ENCODE results near the gene NID1.
A peak's percentile ranks its signal among the peaks of the same experiment; 100 is the strongest.
"Not testable (repeated sequence)": the region's sequence is repeated elsewhere in the genome, so short reads cannot be mapped to it uniquely, and the experiment has no call there.

Gene NID1

GRCh38 chr1:235992868-235993267 is 72.0 kb downstream of the NID1 start:
- DNase-seq, result no peak

DNA sequence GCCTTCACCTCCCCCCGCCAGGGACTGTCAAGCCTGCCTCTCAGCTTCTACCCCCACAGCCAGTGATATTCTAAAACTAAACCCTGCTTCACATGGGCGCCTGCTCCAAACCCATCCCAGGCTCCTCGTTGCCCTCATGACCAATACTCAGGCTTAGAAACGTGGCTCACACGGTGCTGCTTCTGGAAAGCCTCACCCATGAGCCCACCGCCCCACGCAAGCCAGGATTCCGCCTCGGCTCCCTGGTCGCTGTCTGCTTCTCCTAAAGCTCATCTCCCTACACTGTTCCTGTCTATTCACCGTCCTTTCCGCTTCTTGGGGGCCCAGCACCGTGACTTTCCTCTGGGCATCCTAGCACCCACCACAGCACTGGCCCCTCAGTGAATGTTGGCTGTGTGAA is 72.5 kb downstream of the NID1 start:
- DNase-seq, result no peak

- DNase-seq, result no peak
These were observed 74.5 kb downstream of the NID1 start for GRCh38 chr1:235990330-235990795.

DNA sequence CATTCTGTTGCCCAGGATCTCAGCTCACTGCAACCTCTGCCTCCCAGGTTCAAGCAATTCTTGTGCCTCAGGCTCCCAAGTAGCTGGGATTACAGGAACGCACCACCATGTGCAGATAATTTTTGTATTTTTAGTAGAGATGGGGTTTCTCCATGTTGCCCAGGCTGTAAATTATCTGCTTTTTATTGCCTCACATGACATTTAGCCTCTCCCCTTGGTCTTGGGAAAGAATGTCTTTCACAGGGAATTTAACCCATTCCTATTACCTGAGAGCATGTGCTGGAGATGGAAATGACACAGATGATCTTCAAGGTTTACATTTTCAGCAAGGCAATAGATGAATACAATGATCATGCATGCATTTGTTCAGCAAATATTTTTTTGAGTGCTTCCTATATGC is 75.8 kb downstream of the NID1 start:
- no peak for DNase-seq

DNA sequence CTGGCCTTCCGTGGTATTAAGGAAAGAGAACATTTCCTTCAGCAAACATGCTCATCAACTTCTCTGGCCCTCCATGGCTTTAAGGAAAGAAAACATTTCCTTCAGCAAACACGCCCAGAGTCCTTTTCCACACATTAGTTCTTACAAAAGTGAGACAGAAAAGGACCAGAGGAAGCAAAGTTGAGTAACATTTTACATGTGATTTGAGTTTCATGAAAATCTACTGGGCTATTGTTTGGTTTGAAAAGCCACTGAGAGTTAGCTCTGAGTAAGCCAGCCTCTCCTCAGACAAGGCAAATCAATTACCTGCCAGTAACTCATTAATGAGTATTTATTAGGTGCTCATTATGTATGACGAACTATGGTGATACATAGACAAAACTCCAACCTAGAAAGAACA is 78.0 kb downstream of the NID1 start:
- no peak for DNase-seq

GRCh38 chr1:235984041-235984825 is 80.7 kb downstream of the NID1 start:
- DNase-seq, result no peak

- DNase-seq, result no peak
These were observed 83.9 kb downstream of the NID1 start for GRCh38 chr1:235980976-235981375.

DNA sequence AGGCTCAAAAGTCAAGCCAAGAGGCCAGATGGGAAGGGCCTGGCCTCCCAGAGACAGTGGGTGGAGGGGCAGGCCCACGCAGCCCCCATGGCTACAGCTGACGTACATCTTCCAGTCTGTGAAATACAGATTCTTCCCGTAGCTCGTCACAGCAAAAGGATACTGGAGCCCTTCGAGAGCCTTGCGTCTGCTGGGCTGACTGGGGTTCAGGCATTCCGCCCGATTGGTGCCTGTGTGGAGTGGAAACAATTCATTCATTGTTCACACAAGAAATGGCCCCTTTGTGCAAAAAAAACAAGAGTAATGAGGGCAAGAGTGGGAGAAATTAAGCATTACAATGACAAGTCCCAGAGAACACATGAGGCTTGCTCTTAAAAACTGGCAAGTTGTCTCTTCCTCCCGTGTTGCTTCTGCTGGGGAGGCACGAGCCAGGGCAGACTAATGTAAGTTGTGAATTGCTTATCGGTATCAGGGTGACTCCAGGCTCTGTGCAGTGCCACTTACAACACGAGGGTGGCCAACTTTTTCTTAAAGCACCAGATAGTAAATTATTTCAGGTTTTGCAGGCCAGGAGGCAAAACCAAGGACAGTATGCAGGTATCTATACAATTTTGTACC is 85.1 kb downstream of the NID1 start:
- no peak for DNase-seq

DNA sequence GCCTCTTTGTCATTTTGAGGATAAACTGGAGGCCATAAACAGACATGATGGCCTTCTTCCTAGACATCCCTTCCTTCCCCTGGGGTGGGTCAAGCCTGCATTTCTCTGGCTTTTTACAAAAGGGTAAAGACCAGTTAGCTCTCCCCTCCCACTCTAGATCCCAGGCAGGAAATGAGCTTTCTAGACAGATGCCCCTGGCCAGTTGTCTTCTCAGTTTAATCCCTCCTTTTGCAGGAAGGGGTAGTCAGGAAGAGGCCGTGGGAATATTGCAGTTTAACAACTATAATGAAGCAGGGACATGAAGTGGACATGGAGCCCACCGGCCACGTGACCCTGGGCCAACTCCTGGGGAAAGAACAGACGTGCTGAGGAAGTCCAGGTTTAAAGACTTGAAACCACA is 85.7 kb downstream of the NID1 start:
- no peak for DNase-seq

GRCh38 chr1:235976490-235976889 is 88.4 kb downstream of the NID1 start:
- DNase-seq, result no peak

DNA sequence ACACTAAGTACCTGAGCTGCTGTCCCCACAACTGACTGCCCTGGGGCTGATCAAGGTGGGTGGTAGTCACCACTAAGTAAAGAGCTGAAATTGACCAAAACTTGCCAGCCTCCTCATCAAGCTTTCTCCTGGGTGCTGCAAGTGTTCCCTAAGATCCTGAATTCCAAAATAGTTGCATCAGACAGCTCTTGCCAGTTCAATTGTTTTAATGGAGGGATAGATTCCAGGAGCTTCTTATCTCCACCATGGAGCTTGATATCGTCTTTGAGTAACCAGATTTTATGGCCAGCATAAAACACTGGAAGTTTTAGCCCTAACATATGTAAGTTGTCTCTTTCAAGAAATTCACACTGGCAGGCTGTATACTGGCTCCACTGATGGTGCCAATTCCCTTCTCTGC is 90.3 kb downstream of the NID1 start:
- no peak for DNase-seq

DNA sequence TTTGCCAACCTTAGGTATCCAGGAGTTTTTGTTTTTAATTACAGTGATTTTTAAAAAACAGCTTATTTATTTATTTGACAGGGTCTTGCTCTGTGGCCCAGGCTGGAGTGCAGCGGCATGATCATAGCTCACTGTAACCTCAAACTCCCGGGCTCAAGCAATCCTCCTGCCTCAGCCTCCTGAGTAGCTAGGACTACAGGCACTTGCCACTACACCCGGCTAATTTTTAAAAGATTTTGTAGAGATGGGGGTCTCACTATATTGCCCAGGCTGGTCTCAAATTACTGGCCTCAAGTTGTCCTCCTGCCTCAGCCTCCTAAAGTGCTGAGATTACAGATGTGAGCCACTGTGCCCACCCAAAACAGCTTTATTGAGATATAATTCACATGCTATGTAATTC is 92.2 kb downstream of the NID1 start:
- not testable (repeated sequence) for DNase-seq

DNA sequence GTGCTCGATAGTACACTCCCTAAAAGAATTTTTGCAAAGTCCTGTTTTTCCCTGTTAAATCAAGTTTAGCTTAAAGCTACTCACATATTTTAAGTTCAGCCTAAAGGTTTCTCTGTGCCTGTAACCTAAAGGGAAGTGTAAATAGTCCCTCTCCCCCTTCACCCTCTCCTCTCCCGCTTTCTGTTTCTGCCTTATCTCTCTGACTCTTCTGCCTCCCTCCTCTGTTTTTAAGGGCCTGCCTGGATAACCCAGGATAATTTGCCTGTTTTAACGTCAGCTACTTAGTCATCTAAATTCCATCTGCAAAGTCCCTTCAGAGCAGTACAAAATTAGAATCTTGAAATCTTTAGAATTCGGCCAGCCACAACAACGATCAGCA is 92.6 kb downstream of the NID1 start:
- no peak for DNase-seq

DNA sequence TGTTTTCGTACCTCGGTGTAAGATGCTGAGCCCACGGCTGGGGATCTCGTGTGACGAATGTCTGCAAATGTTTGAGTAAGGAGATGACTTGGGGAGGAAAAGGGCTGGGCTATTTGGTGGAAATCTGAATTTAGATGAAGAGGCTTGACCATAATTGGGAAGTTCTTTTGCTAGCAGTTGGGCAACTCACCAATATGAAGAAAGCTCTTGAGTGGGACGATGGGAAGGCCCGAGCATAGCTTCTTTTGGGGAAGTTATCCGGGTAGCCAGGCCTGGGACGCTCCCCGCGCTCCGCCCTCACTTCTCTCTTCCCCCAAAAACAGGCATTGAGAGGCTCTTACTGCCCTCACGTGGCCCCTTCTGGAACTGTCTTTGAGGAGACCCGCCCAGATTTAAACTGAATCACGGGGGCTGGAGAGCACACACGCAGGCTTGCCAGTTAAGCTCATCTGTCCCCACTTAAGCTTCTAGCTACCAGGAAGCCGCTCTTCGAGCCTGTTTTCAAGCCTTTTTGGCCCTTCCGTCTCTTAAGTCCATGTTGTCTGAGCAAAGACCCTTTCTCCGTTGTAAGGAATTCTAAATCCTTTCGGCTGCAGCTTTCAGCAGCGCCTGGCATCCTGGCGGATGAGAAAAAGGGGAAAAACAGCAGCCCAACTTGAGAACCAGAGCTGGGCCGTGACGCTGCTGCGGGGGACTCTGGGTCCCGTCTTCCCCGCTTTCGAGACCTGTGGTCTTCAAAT is 93.1 kb downstream of the NID1 start:
- peak; percentile 59 for DNase-seq

DNA sequence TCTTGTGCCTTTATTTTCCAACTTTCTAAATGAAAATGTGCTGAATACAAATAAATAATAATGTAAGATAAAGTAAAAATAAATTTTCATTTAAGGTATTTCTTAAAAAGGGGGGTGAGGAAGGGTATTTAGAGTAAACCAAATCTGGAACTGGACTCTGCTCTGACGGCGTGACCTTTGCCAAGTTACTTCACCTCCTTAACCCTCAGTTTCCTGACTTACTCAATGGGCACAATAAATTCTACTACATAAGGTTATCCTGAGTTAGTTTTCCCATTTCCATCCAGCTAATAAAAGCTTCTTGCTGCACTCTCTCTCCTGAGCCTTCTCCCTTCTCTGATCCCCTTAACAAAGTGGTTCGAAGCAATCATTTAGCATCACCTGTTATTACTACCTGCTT is 93.9 kb downstream of the NID1 start:
- no peak for DNase-seq

DNA sequence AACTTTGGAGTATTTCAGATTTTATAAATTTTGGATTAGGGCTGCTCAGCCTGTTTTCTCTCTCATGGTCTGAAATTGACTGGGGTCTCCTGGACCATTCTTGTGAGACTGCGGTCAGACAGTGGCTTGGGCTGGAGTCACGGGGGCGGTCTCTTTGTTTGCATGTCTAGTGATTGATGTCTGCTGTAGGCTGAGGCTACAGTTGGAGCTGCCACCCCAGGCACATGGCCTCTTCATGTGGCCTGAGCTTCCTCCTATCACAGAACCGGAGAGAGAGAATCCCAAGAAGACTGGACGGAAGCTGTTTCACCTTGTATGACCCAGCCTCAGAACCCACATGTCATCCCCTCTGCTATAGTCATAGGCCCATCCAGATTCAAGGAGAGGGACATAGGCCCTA is 96.1 kb downstream of the NID1 start:
- no peak for DNase-seq

DNA sequence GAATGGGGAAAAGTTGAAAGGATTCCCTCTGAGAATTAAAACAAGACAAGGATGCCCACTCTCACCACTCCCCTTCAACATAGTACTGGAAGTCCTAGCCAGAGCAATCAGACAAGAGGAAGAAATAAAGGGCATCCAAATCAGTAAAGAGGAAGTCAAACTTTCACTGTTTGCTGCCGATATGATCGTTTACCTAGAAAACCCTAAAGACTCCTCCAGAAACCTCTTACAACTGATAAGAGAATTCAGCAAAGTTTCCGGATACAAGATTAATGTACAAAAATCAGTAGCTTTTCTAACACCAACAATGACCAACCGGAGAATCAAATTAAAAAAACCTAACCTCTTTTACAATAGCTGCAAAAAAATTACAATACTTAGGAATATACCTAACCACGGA is 98.8 kb downstream of the NID1 start:
- not testable (repeated sequence) for DNase-seq

GRCh38 chr1:235960809-235961208 is 104.1 kb downstream of the NID1 start:
- no peak for DNase-seq

DNA sequence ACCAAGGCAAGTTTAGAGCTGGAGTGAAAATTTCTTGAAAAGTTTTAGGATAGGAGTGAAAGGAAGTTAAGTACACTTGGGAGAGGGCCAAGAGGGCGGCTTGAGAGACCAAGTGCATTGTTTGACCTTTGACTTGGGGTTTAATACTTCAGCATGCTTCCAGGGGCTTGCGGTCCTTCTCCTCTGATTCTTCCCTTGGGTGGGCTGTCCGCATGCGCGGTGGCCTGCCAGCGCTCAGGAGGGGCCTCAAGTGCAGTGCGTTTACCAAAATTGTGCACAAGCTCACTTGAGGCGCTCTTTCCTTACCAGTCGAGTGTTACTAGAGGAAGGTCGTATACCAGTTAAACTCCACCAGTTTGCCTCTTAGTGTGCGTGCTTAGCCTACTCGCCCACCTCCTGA is 106.9 kb downstream of the NID1 start:
- DNase-seq, result no peak

DNA sequence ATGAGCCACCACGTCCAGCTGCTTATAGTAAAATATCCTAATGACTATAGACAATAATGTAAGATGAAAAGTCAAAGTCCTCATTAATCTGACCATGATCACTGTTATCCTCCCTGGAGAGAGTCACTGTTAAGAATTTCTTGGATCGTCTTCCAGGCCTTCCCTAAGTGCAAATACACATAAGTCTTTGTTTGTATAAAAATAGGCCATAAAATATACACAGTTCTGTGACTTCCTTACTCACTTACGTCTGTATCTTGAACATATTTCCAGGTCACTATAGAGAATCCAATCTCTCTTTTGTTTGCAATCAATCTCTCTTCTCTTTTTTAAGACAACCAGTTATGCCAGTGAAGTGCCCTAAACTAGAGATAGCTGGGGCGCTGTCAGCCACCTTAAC is 109.1 kb downstream of the NID1 start:
- DNase-seq, result no peak

- no peak for DNase-seq
These were observed 110.3 kb downstream of the NID1 start for GRCh38 chr1:235954306-235955283.

- DNase-seq, result no peak
These were observed 111.1 kb downstream of the NID1 start for GRCh38 chr1:235953801-235954200.

All from COR-L47 (cell line).